NCI-H2227 treated with DMSO at 0.1 percent for 48 hours (cell line): ENCODE results near the gene DERL2.

Experiments
- DNase-seq: peaks from one replicate; lab custom pipeline; 2025; lab: John Stamatoyannopoulos, UW

DERL2 gene

GRCh38 chr17:5485270-5486205 is at the start of gene DERL2:
TSS of gene DERL2 (minus strand) at chr17:5486178. CDS start at chr17:5486161, 17 bp downstream.
- peak; percentile 48 for DNase-seq

GRCh38 chr17:5535436-5535835 is 49.5 kb upstream of the DERL2 start:
- no peak for DNase-seq

- DNase-seq, result no peak
Observed at GRCh38 chr17:5533486-5534315, 47.7 kb upstream of the DERL2 start.

- DNase-seq, result no peak
Observed at GRCh38 chr17:5532581-5532980, 46.6 kb upstream of the DERL2 start.

- DNase-seq, result no peak
Observed at GRCh38 chr17:5531085-5531418, 45.1 kb upstream of the DERL2 start.

- DNase-seq, result no peak
Observed at GRCh38 chr17:5530265-5531084, 44.5 kb upstream of the DERL2 start.

GRCh38 chr17:5527601-5528250 is 41.7 kb upstream of the DERL2 start:
- DNase-seq, result no peak

GRCh38 chr17:5526821-5527598 is 41.0 kb upstream of the DERL2 start:
- DNase-seq, result no peak

- DNase-seq, result no peak
Observed at GRCh38 chr17:5523249-5523648, 37.3 kb upstream of the DERL2 start.

- DNase-seq, result no peak
Observed at GRCh38 chr17:5522476-5522875, 36.5 kb upstream of the DERL2 start.

- DNase-seq, result no peak
Observed at GRCh38 chr17:5516060-5516792, 30.2 kb upstream of the DERL2 start.

- no peak for DNase-seq
Observed at GRCh38 chr17:5514976-5515375, 29.0 kb upstream of the DERL2 start.

- no peak for DNase-seq
Observed at GRCh38 chr17:5513628-5514027, 27.6 kb upstream of the DERL2 start.

- no peak for DNase-seq
Observed at GRCh38 chr17:5511401-5512225, 25.6 kb upstream of the DERL2 start.

GRCh38 chr17:5510771-5511170 is 24.8 kb upstream of the DERL2 start:
- DNase-seq, result no peak

- DNase-seq, result no peak
Observed at GRCh38 chr17:5509482-5509881, 23.5 kb upstream of the DERL2 start.

- peak; percentile 86 for DNase-seq
Observed at GRCh38 chr17:5508810-5509209, 22.8 kb upstream of the DERL2 start.

GRCh38 chr17:5506307-5506706 is 20.3 kb upstream of the DERL2 start:
- no peak for DNase-seq

GRCh38 chr17:5502552-5502951 is 16.6 kb upstream of the DERL2 start:
- DNase-seq, result no peak
